Activated naive CD4-positive, alpha-beta T cell treated with Interleukin-2 at 50 U/mL for 16 hours (primary cell): Measurements from ENCODE around the gene L3MBTL3.

Experiments used
- DNase-seq: peaks from one replicate; pipeline ENCODE4 v3.0.0-alpha.2; 2020

Gene L3MBTL3

GRCh38 chr6:130027948-130028347 lies 9.6 kb downstream of the L3MBTL3 start:
- no peak for DNase-seq

- peak; percentile 12 for DNase-seq
Measured at GRCh38 chr6:130029163-130029562, 10.8 kb downstream of the L3MBTL3 start.

DNA sequence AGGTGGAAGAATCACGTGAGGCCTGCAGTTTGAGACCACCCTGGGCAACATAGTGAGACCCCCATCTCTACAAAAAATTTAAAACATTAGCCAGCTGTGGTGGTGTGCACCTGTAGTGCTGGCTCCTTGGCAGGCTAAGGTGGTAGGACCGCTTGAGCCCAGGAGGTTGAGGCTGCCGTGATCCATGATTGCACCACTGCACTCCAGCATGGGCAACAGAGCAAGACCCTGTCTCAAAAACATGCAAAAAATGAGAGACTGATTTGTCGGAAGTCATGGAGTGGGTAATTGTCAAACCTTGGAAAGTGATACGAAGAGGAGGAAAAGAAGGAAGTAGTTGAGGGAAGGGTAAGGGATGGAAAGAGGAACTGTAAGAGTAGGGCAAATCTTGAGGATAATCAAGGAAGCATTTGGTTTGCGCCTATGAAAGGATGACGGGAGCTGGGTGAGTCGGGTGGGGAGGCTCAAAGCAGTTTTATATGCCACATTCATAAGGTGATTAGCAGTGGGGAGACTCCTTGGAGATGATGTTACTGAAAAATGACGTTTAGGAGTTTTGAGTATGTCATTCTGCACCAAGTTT lies 14.5 kb downstream of the L3MBTL3 start:
- no peak for DNase-seq

DNA sequence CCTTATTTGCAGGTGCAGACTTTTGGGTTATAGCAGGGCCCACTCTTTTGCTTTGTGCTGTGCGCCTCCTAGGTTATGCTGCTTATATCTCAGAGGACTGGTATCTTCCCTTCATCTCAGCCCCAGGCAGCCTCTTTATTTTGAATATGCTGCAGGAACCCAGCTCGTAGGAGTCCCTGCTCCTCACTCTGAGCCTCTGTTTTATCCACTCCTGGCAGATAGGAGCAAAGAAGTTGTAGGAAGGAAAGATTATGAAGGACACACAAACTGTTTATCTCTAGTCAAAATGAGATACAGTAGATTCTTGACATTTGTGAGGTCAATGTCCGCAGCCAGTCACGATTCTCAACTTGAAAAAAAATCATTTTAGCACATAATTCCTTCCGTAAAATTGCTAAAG lies 15.6 kb downstream of the L3MBTL3 start:
- no peak for DNase-seq

GRCh38 chr6:130034378-130035146 lies 16.2 kb downstream of the L3MBTL3 start:
- DNase-seq, result peak; percentile 38

GRCh38 chr6:130035211-130035610 lies 16.8 kb downstream of the L3MBTL3 start:
- no peak for DNase-seq

DNA sequence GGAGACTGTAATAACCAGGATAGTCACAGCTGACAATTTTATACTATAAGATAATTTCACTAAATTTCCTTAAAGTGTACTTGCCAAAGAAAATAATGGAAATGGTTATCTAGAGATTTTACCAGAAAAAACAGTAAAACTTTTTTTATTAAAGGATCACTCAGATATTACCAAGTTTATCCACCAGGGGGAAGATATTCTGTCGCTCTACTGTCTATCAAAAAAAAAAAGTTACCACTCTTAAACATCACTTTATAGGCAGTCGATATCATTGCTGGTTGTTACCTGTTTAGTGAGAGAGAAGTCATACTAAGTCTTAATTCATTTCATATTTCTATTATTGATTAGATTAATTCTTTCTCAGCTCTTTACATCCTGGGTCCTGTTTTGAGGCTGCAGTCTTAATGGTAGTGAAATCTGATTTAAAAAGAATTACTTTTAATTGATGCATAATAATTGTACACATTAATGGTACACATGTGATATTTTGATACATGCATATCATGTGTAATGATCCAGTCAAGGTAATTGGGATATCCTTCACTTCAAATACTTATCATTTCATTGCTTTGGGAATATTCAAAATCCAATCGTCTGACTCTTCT lies 18.9 kb downstream of the L3MBTL3 start:
- DNase-seq, result no peak

GRCh38 chr6:130041594-130041993 lies 23.2 kb downstream of the L3MBTL3 start:
- no peak for DNase-seq

DNA sequence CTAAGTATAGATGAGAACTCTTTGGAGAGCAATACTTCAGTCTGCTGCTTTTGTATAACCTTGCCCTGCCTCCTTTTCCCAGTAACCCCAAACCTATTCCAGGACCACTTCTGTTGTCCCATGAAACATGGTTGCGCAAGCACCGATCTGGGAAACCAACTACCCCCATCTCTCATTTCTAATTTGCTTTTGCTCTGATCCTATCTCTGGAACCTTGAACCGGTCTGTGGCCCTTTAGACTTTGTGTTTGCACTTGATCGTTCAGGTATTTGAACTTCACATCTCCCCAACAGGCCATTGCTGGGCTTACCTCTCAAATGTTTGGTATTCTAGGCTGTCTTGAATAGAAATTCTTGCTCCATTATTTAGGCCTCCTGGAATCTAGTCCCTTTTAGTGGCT lies 25.0 kb downstream of the L3MBTL3 start:
- no peak for DNase-seq

- DNase-seq, result no peak
Measured at GRCh38 chr6:130045622-130046021, 27.2 kb downstream of the L3MBTL3 start.

- no peak for DNase-seq
Measured at GRCh38 chr6:130046671-130047070, 28.3 kb downstream of the L3MBTL3 start.

DNA sequence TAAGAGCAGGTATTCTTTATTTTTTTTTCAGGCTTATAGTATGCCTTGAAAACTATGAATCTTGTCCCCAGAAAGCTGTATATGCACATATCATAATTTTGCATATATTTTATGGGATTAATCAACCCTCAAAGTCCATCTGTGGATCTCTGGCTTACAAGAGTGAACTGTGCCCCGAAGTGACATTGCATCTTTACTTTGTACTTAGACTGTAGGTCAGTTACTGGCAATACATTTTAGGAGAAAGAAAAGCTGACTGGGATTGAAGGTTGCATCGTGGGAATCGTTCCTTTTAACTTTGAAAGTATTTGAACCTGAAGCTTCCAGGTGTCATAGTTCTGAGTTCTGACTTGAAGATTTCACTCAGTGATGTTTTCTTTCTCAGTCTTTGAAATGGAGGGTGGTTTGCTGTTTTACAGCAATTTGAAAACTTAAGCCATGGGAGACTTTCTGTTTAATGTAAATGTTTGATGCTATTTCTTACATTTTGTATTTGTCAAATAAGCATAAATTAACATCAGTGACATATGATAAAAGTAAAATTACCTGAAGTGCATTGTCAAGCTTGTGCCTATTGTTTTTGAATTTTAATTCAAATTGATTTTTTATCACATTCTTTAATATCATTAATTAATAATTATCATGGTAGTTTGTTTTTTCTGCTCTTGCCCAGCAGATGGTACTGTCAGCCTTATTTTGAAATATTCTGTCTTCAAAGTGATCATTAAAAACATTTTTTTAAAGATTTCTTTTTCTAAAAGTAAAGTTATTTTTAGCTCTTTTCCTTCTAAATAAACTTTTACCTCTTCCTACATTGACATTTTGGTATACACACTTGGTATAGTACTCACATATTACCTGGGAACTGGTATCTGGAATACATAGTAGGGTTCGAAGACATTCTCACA lies 29.0 kb downstream of the L3MBTL3 start:
- no peak for DNase-seq

DNA sequence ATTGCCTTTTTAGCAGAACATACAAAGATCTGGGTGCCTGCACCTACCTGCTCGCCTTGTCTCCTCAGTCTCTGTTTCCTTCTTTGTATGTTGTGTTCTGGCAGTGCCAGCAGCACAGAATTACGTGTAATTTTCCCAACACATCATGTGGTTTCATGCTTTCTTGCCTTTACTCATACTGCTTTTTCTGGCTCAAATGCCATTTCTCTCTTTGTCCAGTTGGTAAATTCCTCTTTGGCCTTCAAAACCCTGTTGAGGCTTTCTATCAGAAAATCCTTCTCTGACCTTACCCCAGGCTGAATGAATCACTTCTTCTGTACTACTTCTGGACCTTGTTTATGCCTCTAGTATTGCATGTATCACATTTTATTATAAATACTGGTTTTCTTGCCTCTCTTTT lies 31.8 kb downstream of the L3MBTL3 start:
- no peak for DNase-seq

- DNase-seq, result no peak
Measured at GRCh38 chr6:130054725-130055124, 36.3 kb downstream of the L3MBTL3 start.

GRCh38 chr6:130055271-130055670 lies 36.9 kb downstream of the L3MBTL3 start:
- DNase-seq, result no peak

DNA sequence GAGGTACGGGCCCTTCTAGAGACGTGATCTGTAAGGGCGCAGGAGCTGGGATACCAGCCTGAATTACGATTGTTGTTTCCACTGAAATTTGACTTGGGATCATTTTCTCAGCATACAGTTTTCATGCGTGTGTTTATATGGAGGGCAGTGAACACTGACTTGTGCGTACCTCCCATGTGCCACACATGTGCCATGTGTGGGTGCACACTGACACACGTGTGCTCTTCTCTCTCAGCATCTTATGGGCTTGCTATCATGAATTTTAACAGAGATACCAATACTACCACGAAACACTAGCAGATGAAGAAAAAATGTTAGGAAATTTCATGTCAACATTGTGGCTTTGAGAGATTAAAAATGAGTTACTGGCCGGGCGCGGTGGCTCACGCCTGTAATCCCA lies 39.1 kb downstream of the L3MBTL3 start:
- DNase-seq, result no peak

- DNase-seq, result no peak
Measured at GRCh38 chr6:130063806-130064205, 45.4 kb downstream of the L3MBTL3 start.

DNA sequence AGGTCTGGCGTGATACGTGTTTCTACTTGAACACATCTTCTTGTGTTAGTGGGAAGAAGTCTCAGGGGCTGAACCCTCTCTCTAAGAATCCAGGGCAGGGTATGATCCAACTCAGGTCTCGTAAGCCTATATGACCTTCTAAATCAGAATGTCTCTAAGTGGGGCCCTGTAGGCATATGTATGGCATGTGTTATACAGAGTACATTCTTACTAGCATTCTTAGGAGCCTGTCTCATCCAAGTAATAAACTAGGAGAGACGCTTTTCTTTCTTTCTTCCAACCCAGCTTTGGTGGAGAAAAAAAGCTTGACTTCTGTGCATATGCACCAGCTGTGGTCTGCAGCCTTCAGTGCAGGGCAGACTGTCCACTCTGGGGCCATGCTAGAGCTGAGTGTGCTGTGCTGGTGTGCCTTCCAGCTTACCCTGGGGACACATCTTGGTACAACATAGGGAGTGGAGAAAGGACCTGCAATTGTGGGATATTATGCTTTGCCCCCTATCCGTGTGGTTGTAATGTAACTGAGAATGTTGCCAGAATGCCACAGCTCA lies 47.3 kb downstream of the L3MBTL3 start:
- no peak for DNase-seq

DNA sequence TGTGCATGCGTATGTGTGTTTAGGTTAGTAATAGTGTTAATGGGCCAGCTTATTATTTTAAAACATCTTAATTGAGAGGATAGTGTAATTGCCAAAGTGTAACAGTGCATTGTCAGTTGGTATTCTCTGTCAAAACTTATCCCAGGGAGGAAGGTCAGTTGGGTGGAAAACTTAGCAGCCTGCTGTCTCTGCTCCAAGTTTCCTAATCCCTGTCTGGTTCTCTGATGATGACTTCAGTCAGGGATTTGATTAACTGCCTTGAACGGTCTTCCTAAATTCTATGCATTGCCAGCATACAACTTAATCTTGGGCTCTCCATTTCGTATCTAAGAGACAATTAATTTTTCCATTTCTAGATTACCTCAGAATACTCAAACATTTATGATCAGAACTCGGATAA lies 51.1 kb downstream of the L3MBTL3 start:
- no peak for DNase-seq

- no peak for DNase-seq
Measured at GRCh38 chr6:130070326-130070725, 51.9 kb downstream of the L3MBTL3 start.

DNA sequence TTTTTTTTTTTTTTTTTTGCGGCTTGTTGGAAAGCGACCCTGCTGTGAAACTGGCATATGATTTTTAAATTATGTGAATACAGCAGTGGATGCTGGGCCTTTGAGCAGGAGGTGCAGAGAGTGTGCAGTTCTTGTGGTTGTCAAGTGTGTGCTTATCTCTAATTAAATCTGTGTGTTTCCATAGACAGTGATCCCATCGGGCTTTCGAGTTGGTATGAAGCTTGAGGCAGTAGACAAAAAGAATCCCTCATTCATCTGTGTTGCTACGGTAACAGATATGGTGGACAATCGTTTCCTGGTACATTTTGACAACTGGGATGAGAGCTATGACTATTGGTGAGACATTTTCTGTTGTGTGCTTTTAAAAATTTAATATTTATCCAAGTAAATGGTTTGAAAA lies 52.4 kb downstream of the L3MBTL3 start:
- DNase-seq, result no peak

DNA sequence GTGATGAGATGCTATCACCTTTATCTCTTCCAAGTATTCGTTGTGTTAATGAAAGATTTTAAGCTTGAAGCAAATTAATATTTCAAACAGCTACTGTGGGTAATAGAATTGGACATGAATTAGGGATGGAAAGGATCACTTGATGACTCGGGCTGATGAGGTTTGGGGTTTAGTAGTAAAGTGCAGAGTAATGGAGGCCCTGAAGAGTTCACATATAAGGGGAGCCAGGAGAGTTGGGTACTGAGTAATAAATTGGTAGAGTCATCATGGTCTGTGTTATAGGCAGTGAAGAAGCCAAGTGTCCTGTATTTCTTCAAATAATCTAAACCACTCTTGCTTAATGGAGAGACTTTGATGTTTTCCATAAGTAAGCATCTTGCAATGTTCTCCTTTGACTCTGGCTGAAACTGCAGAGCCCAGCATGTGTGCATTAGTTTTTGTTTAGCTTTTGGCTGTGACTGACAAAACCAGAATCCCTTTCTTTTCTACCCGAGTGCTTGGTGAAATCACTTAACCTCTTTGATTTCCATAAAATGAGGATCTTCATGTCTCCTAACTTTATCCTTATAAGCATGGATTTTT lies 57.6 kb downstream of the L3MBTL3 start:
- no peak for DNase-seq

DNA sequence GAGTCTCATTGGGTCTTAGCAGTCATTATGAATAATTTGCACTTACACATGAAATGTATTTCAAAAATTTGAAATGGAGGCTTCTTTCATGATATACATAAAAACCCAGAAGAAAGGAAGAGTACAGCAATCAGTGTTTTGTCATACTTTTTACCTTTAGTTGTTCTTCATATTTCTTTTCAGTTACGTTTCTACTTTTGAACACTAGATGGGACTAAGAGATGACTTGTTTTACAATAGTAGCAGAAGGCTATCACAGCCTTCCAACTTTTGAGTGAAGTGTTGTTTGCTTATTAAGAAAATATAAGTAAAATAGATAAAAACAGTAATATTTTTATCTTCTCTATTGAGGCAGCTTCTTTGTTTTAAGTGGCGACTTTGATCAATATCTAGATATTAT lies 58.1 kb downstream of the L3MBTL3 start:
- DNase-seq, result no peak
